ENCODE measurements around the gene ABCC4.
A peak's percentile ranks its signal among the peaks of the same experiment; 100 is the strongest.

The ABCC4 gene

GRCh38 chr13:95044452-95045205 is 256.6 kb downstream of the ABCC4 start:
- no peak overlapping the region for H3K4me3 ChIP-seq (ENCODE audit: low read depth, low read length)
- peak; percentile 46 for DNase-seq (ENCODE audit: low read depth)
- TF ChIP-seq, protein P1, sequence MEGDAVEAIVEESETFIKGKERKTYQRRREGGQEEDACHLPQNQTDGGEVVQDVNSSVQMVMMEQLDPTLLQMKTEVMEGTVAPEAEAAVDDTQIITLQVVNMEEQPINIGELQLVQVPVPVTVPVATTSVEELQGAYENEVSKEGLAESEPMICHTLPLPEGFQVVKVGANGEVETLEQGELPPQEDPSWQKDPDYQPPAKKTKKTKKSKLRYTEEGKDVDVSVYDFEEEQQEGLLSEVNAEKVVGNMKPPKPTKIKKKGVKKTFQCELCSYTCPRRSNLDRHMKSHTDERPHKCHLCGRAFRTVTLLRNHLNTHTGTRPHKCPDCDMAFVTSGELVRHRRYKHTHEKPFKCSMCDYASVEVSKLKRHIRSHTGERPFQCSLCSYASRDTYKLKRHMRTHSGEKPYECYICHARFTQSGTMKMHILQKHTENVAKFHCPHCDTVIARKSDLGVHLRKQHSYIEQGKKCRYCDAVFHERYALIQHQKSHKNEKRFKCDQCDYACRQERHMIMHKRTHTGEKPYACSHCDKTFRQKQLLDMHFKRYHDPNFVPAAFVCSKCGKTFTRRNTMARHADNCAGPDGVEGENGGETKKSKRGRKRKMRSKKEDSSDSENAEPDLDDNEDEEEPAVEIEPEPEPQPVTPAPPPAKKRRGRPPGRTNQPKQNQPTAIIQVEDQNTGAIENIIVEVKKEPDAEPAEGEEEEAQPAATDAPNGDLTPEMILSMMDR (IDR thresholded peaks at IDR 0.05; ENCODE audit: control insufficient read depth, extremely low read depth, insufficient read depth), result no peak

GRCh38 chr13:95039415-95039814 is 261.8 kb downstream of the ABCC4 start:
- H3K4me3 ChIP-seq (ENCODE audit: low read depth, low read length), result no peak overlapping the region
- no peak for DNase-seq (ENCODE audit: low read depth)
- TF ChIP-seq, protein P1 (IDR thresholded peaks at IDR 0.05; ENCODE audit: control insufficient read depth, extremely low read depth, insufficient read depth), result no peak

DNA sequence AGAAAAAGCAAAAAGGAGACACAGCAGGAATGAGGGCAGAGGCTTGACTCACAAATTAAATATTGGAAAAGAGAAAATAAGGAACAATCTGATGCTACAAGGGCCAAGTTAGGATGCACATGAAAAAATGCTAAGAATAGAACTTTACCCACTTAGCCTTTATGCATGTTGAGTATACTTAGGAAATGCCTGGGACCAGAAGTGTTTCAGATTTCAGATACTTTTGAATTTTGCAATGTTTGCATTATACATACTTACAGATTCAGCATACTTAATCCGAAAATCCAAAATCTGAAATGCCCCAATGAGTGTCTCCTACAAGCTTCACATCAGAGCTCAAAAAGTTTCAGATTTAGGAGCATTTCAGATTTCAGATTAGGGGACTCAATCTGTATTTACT is 262.3 kb downstream of the ABCC4 start:
- TF ChIP-seq, protein P1 (IDR thresholded peaks at IDR 0.05; ENCODE audit: control insufficient read depth, extremely low read depth, insufficient read depth), result no peak
- DNase-seq (ENCODE audit: low read depth), result no peak
- H3K4me3 ChIP-seq (ENCODE audit: low read depth, low read length), result no peak overlapping the region

DNA sequence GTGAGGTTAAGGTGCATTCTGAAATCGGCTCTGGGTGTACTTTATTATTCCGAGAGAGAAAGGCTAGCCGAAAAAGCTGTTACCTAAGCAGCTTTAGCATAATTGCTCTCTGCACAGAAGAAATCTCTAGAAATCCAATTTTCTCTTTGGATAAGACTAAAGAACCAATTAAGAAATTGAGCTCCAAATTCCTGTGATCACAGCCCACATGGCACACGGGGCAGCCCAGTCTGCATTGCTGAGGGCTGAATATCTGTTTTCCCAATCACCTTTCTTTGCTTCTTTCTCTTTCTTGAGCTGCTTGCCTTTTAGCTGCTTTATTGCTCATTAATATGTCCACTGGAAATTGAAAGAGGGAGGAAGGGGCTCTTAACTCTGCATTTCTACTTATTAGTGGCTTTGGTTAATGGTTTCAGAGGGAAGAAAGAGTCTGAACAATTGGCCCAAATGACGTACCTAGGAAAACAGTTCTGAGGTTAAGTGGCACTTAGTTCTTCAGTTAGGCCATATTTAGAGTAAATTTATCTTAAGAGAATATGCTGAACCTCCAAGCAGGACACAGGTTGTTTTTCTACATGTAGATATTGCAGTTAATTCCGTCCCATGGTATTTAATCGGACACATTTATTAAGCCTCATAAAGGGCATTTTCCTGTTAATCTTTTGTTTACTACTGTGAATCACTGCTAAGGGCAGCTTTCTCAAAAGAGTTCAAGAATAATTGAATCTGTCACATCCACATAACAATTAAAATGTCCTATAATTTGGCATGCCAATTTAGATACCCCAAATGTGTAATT is 265.7 kb downstream of the ABCC4 start:
- no peak overlapping the region for H3K4me3 ChIP-seq (ENCODE audit: low read depth, low read length)
- peak; percentile 37 for DNase-seq (ENCODE audit: low read depth)
- TF ChIP-seq, protein P1 (IDR thresholded peaks at IDR 0.05; ENCODE audit: control insufficient read depth, extremely low read depth, insufficient read depth), result no peak

DNA sequence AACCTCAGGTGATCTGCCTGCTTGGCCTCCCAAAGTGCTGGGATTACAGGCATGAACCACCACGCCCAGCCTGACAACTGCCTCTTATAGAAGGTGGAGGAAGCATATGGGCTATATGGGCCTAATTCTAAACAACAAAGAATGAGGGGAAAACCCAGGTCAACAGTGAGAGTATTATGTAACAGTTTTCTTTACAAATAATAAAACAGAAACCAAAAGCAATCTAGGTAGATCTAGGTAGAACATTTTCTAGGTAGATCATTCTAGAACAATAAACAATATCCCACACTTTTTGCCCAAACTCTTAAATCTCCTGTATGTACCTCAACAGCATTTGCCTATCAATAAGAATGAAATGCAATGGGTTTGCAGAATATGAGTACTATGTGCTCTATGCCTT is 267.4 kb downstream of the ABCC4 start:
- no peak overlapping the region for H3K4me3 ChIP-seq (ENCODE audit: low read depth, low read length)
- DNase-seq (ENCODE audit: low read depth), result no peak
- TF ChIP-seq, protein P1 (IDR thresholded peaks at IDR 0.05; ENCODE audit: control insufficient read depth, extremely low read depth, insufficient read depth), result no peak

GRCh38 chr13:95032121-95032520 is 269.1 kb downstream of the ABCC4 start:
- DNase-seq (ENCODE audit: low read depth), result no peak
- TF ChIP-seq, protein P1 (IDR thresholded peaks at IDR 0.05; ENCODE audit: control insufficient read depth, extremely low read depth, insufficient read depth), result no peak
- H3K4me3 ChIP-seq (ENCODE audit: low read depth, low read length), result no peak overlapping the region
